HepG2 (cell line): ENCODE measurements around the gene PHLDB1. TPM values are rescaled to one million over a fixed set of nuclear protein-coding genes. Genes with fewer than 3 reads are reported as not detected.

Experiments
- AHDC1 ChIP-seq: sonication (generic); formaldehyde crosslinking; IDR thresholded peaks from 2 replicates; pipeline ENCODE4 v1.5.1; 2020; ENCODE audit warnings: mild to moderate bottlenecking, missing genetic modification reagents, borderline replicate concordance
- E2F1 ChIP-seq: sonication (generic); formaldehyde crosslinking; IDR thresholded peaks from 2 replicates; pipeline ENCODE4 v1.5.0; 2020; ENCODE audit warnings: missing genetic modification reagents
- GZF1 ChIP-seq: sonication (generic); formaldehyde crosslinking; IDR thresholded peaks from 2 replicates; pipeline ENCODE4 v1.5.1; 2020; ENCODE audit warnings: mild to moderate bottlenecking, missing genetic modification reagents
- HBP1 ChIP-seq: IDR thresholded peaks from 2 replicates; pipeline ENCODE4 v1.6.1; 2016; ENCODE audit warnings: low read depth, control low read depth
- HDAC1 ChIP-seq: sonication (generic); formaldehyde crosslinking; IDR thresholded peaks from 2 replicates; pipeline ENCODE4 v1.5.1; 2020; ENCODE audit warnings: mild to moderate bottlenecking, missing genetic modification reagents
- HNRNPUL1 ChIP-seq: fragments of 200-400 bp; formaldehyde crosslinking; IDR thresholded peaks from 2 replicates; pipeline ENCODE4 v1.6.1; 2017; ENCODE audit warnings: low read depth, mild to moderate bottlenecking, low read length, moderate library complexity
- KDM2A ChIP-seq: sonication (generic); formaldehyde crosslinking; IDR thresholded peaks from 2 replicates; pipeline ENCODE4 v1.4.0; 2020; ENCODE audit warnings: low read depth, missing genetic modification reagents, borderline replicate concordance
- NFKB2 ChIP-seq: sonication (generic); formaldehyde crosslinking; IDR thresholded peaks from 2 replicates; pipeline ENCODE4 v1.4.0; 2020; ENCODE audit warnings: missing genetic modification reagents, borderline replicate concordance
- PATZ1 ChIP-seq: sonication (generic); formaldehyde crosslinking; IDR thresholded peaks from 2 replicates; pipeline ENCODE4 v1.4.0; 2020; ENCODE audit warnings: missing genetic modification reagents
- YEATS2 ChIP-seq: sonication (generic); formaldehyde crosslinking; IDR thresholded peaks from 2 replicates; pipeline ENCODE4 v1.4.0; 2020; ENCODE audit warnings: missing genetic modification reagents, borderline replicate concordance
- ZBTB38 ChIP-seq: sonication (generic); formaldehyde crosslinking; IDR thresholded peaks from 2 replicates; pipeline ENCODE4 v1.5.1; 2020; ENCODE audit warnings: mild to moderate bottlenecking, missing genetic modification reagents
- ZNF180 ChIP-seq: sonication (generic); formaldehyde crosslinking; IDR thresholded peaks from 2 replicates; pipeline ENCODE4 v1.4.0; 2020; ENCODE audit warnings: low read depth, missing genetic modification reagents, borderline replicate concordance
- ZNF205 ChIP-seq: IDR thresholded peaks from 2 replicates; pipeline ENCODE4 v1.6.1; 2018; ENCODE audit warnings: missing biosample characterization, missing genetic modification reagents
- ZNF333 ChIP-seq: sonication (generic); formaldehyde crosslinking; IDR thresholded peaks from 2 replicates; pipeline ENCODE4 v1.4.0; 2020; ENCODE audit warnings: mild to moderate bottlenecking, missing genetic modification reagents, borderline replicate concordance
- ZNF362 ChIP-seq: sonication (generic); formaldehyde crosslinking; IDR thresholded peaks from 2 replicates; pipeline ENCODE4 v1.4.0; 2020; ENCODE audit warnings: missing genetic modification reagents, mild to moderate bottlenecking, borderline replicate concordance
- ZNF460 ChIP-seq: sonication (generic); formaldehyde crosslinking; IDR thresholded peaks from 2 replicates; pipeline ENCODE4 v1.5.1; 2020; ENCODE audit warnings: missing genetic modification reagents, mild to moderate bottlenecking, borderline replicate concordance
- polyA plus RNA-seq, 8 experiments: library from polyadenylated mRNA; depleted of rRNA in 3 of 8; stranded (reverse) in 7 of 8; unstranded in 1 of 8; fragments of >200 nt; fragmentation: Illumina TruSeq in 4 of 8; extraction: Trizol in 4 of 8; gene quantifications; 2 replicates each; pipeline versions ENCODE4 v1.2.1 to v1.2.3, GENCODE V29; 2011 to 2016; ENCODE audit warnings: low read depth in 4 of 8, missing spikeins in 1 of 8, mixed read lengths in 1 of 8; ENCODE audit not compliant: insufficient read depth in 1 of 8
- total RNA-seq, 5 experiments: library from RNA; depleted of rRNA; stranded (reverse); fragments of >200 nt; fragmentation: Illumina TruSeq; extraction: Trizol; gene quantifications; 2 replicates each; pipeline ENCODE4 v1.2.3, GENCODE V29; 2016; ENCODE audit warnings: low read depth in 1 of 5

PHLDB1 gene
- total and polyA plus RNA-seq, 2 of the 13 experiments (the other 11 are each of a cell fraction or from before 2014, with no cell fraction given): 13.8 to 14.2 TPM

GRCh38 chr11:118688851-118689502 is 81.6 kb downstream of the PHLDB1 start (continued):
- TF ChIP-seq PATZ1 (CRISPR knock-in tag) (no peak), E2F1 (CRISPR knock-in tag) (no peak), YEATS2 (CRISPR knock-in tag) (no peak), AHDC1 (CRISPR knock-in tag) (no peak), ZNF205 (CRISPR knock-in tag) (no peak), GZF1 (CRISPR knock-in tag) (no peak), HDAC1 (CRISPR knock-in tag) (no peak), NFKB2 (CRISPR knock-in tag) (no peak), KDM2A (CRISPR knock-in tag) (no peak), ZNF460 (CRISPR knock-in tag) (no peak), HBP1 (CRISPR knock-in tag) (no peak), ZNF362 (CRISPR knock-in tag) (no peak), HNRNPUL1 (no peak), ZNF333 (CRISPR knock-in tag) (no peak), ZNF180 (CRISPR knock-in tag) (no peak), ZBTB38 (CRISPR knock-in tag) (peak; percentile 92)
